Inflammatory macrophage treated with lipopolysaccharide for 4 hours (primary cell): ENCODE data around the gene PRSS56.
"Not testable (repeated sequence)": the region's sequence is repeated elsewhere in the genome, so short reads cannot be mapped to it uniquely, and the experiment has no call there.

ENCODE experiments used
- DNase-seq: peaks from one replicate; pipeline ENCODE4 v3.0.0-alpha.2; 2020

PRSS56 gene

GRCh38 chr2:232542715-232543467 lies 22.7 kb downstream of the PRSS56 start:
- DNase-seq: no peak

- no peak for DNase-seq
These were observed 23.3 kb downstream of the PRSS56 start for GRCh38 chr2:232543491-232543890.

DNA sequence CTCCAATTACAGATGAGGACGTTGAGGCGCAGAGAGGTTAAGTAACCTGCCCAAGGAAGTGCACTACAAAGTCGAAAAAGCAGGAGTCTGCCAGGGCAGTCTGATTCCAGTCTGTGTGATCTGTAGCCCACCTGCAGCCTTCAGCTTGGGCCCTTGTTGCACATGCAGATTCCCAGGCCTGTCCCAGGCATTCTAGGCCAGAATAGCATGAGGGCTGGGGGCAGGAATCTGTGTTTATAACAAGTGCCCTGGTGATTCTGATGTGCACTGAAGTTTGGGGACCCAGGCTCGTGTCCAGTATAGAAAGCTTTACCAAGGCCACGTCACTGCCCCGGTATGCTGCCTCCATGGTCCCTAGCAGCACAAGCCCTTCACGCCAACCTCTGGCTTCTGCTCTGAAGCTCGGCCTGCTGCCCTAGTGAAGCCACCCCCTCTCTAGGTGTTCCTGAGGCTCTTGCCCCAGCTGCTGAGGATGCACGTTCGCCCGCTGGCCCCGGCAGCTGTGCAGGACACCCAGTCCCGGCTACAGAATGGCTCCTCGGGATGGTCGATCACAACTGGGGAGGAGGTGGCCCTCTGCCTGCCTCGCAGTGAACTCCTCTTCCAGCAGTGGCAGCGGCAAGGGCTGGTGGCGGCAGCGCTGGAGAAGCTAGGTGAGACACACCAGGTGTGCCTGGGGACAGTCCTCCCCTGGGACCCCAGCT lies 23.9 kb downstream of the PRSS56 start:
- DNase-seq: no peak

DNA sequence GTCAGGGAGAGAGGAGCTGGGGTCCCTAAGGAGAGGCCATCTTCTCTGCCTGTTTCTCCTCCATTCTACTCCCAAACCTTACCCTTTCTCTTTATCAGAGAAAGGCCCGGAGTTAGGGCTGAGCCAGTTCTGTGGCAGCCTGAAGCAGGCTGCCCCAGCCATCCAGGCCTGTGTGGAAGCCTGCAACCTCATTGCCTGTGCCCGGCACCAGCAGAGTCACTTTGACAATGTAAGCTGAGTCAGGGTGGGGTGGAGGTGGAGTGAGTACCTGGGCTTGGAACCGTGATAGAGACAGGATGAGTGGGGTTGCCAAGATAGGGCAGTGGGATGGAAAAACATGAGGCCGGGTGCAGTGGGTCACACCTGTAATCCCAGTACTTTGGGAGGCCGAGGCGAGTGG lies 24.5 kb downstream of the PRSS56 start:
- no peak for DNase-seq

DNA sequence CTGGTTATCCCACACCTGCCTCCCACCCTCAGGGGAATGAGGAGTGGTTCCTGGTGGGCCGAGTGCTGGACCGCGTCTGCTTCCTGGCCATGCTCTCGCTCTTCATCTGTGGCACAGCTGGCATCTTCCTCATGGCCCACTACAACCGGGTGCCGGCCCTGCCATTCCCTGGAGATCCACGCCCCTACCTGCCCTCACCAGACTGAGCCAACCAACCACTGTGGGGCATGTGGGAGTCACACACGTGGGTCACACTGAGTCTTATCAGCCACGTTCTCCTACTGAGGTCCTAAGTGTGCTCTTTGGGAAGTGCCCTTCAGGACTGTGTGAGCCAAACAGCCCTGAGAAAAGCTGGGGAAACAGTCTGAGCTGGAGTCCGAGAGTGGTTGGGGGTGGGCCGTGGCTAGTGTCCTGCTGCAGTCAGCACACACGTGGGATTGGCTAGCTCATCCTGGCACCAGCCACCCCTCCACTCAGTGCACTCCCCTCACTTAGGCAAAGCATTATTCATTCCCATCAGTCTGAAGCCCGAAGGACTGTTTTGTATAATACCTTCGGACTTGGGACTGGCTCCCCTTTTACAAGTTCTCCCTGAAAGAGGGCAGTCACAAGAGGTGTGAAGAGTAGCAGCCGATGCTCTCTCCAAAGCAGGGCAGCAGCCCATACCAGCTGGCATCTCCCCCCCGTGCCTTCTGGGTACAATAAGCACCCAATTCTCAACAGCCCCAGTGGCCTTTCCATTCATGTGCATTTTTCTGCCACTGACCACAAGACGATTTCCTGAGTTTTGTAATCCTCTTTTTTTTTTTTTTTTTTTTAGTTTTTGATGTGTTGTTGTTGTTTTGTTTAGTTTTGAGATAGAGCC lies 25.6 kb downstream of the PRSS56 start:
- no peak for DNase-seq

GRCh38 chr2:232547991-232548390 lies 27.8 kb downstream of the PRSS56 start:
- DNase-seq: no peak

GRCh38 chr2:232549655-232550353 lies 29.6 kb downstream of the PRSS56 start:
- no peak for DNase-seq

DNA sequence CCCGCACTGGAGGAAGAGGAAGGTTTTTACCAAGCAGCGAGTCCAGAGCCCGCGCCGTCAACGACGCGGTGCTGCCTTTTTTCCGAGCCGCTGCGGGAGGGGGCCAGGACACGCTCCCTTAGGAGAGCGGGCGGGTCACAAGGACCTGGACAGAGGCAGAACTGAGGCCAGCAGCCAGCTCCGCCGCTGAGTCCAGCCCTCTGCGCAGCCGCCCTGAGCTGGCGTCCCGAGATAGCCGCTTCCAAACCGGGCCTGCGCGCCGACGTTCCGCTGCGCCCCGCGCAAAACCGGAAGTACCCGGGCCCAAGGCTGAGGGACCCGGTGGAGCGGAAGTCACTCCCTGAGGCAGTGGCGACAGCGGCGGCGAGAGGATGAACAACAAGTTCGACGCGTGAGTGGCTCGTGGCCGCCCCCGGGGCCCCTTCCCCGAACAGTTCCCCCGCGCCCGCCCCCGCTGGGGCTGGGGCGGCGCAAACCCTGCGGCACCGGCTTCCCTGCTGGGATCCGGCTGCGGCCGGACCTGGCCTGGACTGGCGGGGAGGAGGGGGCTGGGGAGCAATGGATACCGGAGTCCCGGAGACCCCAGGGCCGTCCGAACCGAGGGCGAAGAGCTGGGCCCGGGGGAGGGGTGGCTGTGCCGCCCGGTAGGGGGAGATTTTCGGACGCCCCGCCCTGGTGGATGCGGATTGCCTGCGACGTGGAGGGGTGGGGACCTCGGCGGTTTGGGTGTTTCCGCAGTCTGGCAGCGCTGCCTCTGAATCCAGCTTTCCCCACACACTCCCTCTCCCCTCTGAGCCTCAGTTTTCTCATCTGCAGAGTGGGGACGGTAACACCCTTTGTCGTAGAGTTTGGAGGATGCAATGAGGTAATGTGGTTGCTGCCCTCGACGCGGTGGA lies 30.4 kb downstream of the PRSS56 start, which contains the start of the genes EIF4E2 and TIGD1:
TSS of gene EIF4E2 (plus strand) at position 336 of the 896 bp plus-strand sequence. CDS start at position 372, 36 bp downstream.
TSS of gene TIGD1 (minus strand) at position 204 of the 896 bp plus-strand sequence. CDS start 675 bp downstream, outside the sequence.
- DNase-seq: peak; percentile 94

DNA sequence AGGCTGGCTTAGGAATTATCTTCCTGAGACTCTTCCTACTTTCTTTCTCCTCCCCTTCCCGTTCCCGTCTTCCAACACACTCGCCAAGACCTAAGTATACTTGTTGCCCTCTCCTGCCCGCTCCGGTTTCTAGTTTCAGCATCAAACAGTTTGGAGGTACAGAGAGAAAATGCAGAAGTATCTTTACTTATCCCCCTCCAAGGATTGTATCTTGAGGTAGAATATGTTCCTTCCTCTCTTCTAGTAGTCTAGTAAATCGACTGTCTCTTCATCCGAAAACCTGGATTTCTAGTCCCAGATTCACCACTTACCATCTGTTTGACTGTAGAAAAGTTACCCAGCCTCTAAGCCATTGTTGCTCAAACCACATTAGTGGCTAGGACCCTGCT lies 31.1 kb downstream of the PRSS56 start:
- DNase-seq: peak; percentile 13

DNA sequence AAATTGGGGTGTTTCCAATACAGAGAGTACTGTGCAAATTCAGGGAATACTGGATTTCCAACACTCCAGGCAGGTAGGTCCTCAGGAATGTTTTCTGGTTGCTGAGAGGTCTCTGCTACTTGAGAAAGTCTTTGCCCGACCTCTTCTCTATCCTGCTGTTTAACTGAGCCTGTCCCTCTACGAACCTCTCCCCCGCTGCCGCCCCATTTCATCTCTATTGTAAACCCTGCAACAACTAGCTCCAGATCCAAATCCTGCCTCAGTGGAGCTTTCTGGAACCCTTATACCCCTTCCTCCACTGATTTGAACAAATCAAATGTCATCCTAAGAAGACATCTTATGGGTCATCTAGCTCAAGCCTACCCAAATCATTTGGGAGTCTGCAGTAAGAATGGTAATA lies 31.6 kb downstream of the PRSS56 start:
- no peak for DNase-seq

- no peak for DNase-seq
These were observed 36.2 kb downstream of the PRSS56 start for GRCh38 chr2:232556426-232556825.

DNA sequence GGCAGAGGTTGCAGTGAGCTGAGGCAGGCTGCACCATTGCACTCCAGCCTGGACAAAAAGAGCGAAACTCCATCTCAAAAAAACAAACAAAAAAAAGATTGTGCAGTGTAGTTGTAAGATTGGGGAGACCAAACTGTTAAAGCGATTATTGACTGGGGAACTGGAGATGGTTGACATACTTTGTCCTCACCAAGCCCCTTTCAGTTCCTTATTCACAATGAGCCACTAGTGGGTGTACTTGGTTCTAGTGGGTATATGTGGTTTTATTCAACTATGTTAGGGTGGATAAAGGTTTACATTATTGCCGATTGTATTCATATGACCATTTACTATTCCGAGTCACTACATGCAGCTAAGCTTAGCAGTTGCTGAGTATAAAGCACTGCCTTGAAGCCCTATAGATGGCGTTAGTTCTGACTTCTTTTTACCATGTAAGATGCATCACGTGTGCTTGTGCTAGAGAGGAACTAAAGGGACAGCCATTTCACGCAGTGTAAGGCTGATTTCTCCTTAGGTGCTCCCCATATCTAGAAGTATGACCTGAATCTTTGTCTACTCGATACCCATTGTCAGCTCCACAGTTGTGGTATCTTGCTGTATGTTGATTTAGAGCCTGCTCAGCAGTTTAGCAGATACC lies 42.4 kb downstream of the PRSS56 start:
- peak; percentile 37 for DNase-seq

GRCh38 chr2:232563580-232563979 lies 43.4 kb downstream of the PRSS56 start:
- DNase-seq: no peak

- DNase-seq: no peak
These were observed 47.5 kb downstream of the PRSS56 start for GRCh38 chr2:232567721-232568120.

- DNase-seq: peak; percentile 65
These were observed 48.0 kb downstream of the PRSS56 start for GRCh38 chr2:232568161-232568560.

- DNase-seq: peak; percentile 18
These were observed 49.4 kb downstream of the PRSS56 start for GRCh38 chr2:232569541-232569940.

GRCh38 chr2:232570481-232570880 lies 50.3 kb downstream of the PRSS56 start:
- DNase-seq: not testable (repeated sequence)

GRCh38 chr2:232571026-232571474 lies 50.9 kb downstream of the PRSS56 start:
- no peak for DNase-seq

- no peak for DNase-seq
These were observed 52.9 kb downstream of the PRSS56 start for GRCh38 chr2:232573042-232573441.

GRCh38 chr2:232573771-232574435 lies 53.7 kb downstream of the PRSS56 start:
- no peak for DNase-seq
